NCI-H345 treated with DMSO at 0.1 percent for 48 hours (cell line): ENCODE results near the gene FCER2.
"Not testable (repeated sequence)": the region's sequence is repeated elsewhere in the genome, so short reads cannot be mapped to it uniquely, and the experiment has no call there.

Source experiments
- DNase-seq: peaks from one replicate; lab custom pipeline; 2025; ENCODE audit not compliant: unreplicated experiment; lab: John Stamatoyannopoulos, UW

Gene FCER2

GRCh38 chr19:7650148-7650547 is 51.8 kb downstream of the FCER2 start:
- DNase-seq: no peak

- no peak for DNase-seq
Measured at GRCh38 chr19:7648265-7649014, 53.5 kb downstream of the FCER2 start.

- no peak for DNase-seq
Measured at GRCh38 chr19:7647156-7647555, 54.8 kb downstream of the FCER2 start.

GRCh38 chr19:7646426-7646700 is 55.6 kb downstream of the FCER2 start:
- DNase-seq: no peak

GRCh38 chr19:7645656-7646425 is 56.1 kb downstream of the FCER2 start:
- no peak for DNase-seq

GRCh38 chr19:7645163-7645562 is 56.8 kb downstream of the FCER2 start:
- DNase-seq: no peak

- no peak for DNase-seq
Measured at GRCh38 chr19:7644550-7644877, 57.4 kb downstream of the FCER2 start.

GRCh38 chr19:7643629-7644549 is 58.0 kb downstream of the FCER2 start:
- DNase-seq: not testable (repeated sequence)

GRCh38 chr19:7643031-7643415 is 58.9 kb downstream of the FCER2 start:
- no peak for DNase-seq

GRCh38 chr19:7642295-7643030 is 59.5 kb downstream of the FCER2 start:
- DNase-seq: no peak

GRCh38 chr19:7641290-7642276 is 60.3 kb downstream of the FCER2 start:
- no peak for DNase-seq

- DNase-seq: no peak
Measured at GRCh38 chr19:7640803-7641202, 61.1 kb downstream of the FCER2 start.

GRCh38 chr19:7639863-7640348 is 62.0 kb downstream of the FCER2 start:
- DNase-seq: no peak

- no peak for DNase-seq
Measured at GRCh38 chr19:7638802-7639465, 63.0 kb downstream of the FCER2 start.
